Activated CD4-positive, alpha-beta T cell treated with anti-CD3 and anti-CD28 coated beads, Interleukin-10, Interleukin-2, amounts not matched to agents 100 ng/mL and 50 ng/mL, durations not matched to agents 16 hours and 8 hours (primary cell): ENCODE data around the gene RAP1B.
A peak's percentile ranks its signal among the peaks of the same experiment; 100 is the strongest.

ENCODE experiments used
- DNase-seq: peaks from one replicate; pipeline ENCODE4 v3.0.0-alpha.2; 2020

RAP1B gene

DNA sequence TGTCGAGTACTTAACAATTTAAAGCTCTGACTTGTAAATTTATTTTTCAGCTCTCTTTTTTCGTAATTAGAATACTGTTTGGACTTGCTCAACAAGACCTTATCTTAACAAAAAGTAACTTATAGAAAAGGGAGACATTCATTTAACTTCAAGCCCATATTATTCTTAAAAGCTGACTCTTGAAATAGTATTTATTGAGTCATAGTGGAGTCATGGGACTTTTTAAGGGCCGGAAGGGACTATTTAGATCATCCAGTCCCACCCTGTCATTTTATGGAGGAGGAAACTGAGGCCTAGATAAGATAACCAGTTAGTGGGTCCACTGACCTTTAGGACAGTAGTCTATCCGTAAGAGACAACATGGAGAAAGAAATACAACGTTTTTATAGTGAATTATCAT is 1.5 kb downstream of the RAP1B start:
- peak; percentile 55 for DNase-seq

DNA sequence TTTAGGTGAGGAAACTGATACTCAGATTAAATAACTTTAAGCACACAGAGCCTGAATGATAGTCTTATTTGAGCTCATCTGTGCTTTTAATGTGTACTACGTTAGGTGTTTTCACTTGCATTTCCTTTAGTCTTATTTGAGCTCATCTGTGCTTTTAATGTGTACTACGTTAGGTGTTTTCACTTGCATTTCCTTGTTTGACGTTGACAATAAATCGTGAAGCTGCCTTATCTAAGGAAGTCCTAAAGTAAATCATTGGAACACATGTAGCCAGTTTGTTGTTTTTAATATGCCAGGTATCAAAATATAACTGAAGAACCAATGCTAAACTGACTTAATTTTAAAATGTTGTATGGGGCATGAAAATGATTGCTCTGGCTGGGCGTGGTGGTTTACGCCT is 2.0 kb downstream of the RAP1B start:
- DNase-seq: peak; percentile 38

DNA sequence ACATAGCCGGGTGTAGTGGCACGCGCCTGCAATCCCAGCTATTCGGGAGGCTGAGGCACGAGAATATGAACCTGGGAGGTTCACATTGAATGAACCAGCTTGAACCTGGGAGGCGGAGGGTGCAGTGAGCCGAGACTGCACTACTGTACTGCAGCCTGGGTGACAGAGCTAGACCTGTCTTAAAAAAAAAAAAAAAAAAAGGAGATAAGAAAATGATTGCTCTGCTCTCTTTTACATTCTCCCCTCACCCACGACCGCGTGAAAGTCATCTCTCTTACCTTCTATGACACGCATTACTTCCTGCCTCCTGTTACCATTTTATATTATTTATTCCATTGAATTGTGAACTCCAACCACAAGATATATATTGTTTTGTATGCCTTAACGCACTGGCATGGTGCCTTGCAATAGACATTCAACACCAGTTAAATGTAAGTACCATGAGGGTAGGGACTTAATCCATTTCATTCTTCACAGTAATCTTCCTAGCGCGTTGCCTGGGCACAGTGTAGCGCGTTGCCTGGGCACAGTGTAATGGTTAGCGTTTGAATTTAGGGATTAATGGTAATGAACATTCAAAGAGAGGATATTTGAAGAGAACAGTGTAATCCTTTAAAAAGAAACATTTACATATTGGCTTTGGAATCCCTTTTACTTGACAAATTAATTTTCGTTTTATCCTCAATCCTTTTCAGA is 2.7 kb downstream of the RAP1B start:
- peak; percentile 38 for DNase-seq

DNA sequence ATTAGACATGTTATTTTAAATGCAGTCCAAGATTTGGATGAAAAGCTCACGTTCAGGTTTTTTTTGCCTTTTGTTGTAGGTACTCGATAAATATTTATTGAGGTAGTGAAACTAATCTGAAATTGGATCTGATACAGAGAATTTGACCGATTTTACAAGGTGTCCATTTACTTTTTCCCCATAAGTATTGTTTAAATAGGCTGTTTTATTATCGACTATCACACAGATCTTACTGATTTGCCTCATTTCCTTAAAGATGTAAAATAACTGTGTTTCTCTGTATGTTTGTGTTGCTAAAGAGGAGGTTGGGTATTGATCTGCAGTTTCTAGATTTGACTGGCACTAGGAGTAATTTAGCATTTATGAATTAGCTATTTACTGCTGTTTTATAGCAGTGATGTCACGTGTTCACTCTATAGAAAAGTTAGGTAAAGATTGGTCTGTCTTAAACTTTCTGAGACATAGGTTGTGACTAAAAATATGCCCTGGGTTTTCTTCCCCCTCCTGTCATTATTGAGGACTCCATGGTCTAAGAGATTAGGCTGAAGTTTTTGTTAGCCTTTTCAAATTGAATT is 3.5 kb downstream of the RAP1B start:
- DNase-seq: peak; percentile 61

DNA sequence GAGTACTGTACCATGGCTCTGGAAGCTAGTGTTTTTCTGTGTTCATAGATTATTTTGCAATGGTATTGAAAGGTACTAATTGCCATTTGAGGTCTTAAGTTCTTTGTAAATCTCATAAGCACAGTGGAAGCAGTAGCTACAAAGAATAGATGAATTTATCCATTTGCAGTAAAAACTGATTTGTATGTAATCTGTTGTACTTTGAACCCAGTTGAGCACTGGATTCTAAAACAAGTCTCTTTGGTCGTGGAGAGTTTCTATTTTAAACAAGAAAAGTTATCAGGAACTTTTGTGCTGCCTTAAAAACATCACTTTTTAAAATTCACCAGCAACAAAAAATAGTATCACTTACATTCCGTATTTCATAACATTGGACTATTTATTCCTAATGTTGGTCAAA is 4.1 kb downstream of the RAP1B start:
- DNase-seq: no peak

DNA sequence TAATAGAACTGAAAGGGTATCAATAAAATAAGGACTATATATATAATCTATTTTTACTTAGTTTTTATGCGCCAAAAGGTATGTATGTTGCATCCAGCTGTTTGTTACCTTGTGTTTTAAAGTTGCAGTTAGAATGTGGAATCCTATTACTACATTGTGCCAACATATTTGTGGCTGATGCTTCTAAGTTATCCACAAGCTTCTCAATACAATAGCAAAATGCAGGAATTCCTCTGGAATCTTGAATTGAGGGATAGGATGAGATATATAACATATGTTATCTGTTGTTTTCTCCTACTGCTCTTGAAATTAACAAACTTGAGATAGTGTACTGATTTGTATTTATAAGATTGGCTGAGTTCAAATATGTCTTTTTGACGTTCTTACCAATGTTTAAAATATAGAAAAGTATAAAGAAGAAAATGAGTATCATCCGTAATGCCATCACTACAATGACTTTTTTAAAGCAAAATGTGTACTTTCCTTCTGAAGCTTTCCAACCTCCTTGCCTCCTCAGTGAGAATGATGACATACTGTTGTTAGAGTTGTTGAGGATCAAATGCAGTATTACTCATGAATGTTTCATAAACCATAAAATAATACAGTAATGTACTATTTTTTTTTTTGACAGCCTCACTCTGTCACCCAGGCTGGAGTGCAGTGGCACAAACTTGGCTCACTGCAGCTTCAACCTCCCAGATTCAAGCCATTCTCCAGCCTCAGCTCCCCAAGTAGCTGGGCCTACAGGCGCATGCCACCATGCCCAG is 6.6 kb downstream of the RAP1B start:
- DNase-seq: peak; percentile 35

DNA sequence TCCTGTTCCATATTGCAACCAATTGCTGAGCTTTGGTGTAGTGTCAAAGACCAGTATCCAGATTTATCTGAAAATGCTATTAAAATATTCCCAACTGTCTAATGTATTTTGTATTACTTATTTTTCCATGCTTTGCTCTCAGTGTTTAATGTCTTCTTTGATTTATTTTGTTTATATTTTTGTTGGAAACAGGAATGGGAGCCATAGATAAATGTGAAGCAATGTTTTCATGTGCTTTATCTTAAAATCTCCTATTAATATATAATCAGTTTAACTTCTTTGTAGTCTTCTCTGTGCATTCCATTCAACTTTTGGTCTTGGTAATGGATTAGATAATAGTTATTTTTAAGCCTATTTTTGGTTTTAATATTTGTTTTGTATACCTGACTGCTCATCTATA is 8.8 kb downstream of the RAP1B start:
- no peak for DNase-seq

DNA sequence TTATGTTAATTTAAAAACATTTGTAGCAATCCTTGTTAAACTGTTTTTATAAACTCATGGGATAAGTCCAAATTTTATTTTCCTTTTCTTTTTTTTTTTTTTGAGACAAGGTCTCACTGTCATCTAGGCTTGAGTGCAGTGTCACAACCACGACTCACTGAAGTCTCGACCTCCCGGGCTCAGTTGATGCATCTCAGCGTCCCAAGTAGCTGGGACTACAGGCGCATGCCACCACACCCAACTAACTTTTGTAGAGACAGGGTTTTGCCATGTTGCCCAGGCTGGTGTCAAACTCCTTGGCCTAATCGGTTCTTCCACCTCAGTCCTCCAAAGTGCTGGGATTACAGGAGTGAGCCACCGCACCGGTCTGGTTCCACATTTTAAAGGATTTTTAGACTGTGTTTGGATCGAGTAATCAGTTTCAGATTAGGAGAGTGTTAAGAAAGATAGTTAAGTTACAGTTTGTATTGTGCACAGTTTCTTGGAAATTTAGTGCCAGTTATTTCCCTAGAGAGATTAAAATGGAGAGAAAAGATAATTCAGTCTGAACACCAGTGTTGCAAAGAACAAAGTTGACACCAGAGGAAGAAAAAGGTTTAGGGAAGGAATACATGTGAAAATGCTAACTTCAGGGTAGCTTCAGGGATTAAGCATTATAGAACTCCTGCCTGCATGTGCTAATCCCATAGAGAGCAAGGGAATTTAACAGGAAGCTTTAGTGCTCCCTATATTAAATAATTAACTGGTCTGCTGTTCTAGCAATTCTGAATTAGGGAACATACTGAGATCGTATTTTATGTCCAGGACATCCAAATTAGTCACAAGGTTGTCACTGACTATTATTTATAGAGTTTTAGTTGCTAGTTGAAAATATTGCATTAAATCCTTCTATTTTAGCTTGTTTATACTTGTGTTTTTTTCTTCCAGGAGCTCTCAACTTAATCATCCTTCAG is 10.1 kb downstream of the RAP1B start:
- DNase-seq: no peak

DNA sequence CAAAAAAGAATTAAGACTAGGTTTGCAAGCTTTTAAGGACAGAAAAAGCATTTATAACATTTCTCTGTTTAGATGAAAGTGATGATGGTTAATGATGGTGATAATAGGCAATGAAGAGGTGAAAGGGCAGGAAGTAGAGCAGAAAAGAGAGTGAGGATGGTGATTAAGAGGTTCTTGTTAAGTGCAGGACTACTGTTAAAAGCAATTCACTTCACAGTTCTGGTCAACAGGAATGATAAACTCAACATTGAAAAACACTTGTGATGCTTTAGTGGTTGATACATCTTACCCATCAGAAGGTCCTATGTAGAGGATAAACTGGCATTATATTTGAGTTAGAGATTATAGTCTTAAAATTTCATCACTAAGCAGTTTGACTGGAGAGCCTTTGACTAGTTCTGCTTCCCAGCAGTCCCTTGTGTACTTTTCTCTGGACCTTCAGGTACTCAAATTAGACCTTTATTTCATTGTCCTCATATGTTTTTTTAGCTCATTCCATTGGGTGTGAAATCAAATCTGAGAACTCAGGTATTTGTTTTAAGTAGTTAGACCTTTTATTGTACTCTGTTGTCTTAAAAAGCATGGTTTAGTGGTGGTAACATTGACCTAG is 10.9 kb downstream of the RAP1B start:
- DNase-seq: no peak

DNA sequence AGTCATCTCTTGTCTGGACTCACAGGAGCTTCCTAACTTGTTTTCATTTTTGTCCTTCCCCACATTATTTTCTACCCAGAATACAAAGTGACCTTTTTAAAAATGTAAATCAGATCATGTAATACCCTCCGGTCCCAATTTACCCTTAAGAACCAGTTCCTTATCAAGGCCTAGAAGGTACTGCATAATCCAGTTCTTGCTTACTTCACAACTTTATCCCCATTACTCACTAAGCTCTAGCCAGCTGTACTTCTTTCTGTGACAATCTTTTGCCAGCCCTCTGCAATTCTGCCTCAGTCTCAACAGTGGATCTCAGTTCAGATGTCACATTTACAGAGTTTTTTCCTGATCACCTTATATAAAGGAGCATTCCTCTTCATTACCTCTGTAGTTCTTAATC is 11.6 kb downstream of the RAP1B start:
- no peak for DNase-seq

DNA sequence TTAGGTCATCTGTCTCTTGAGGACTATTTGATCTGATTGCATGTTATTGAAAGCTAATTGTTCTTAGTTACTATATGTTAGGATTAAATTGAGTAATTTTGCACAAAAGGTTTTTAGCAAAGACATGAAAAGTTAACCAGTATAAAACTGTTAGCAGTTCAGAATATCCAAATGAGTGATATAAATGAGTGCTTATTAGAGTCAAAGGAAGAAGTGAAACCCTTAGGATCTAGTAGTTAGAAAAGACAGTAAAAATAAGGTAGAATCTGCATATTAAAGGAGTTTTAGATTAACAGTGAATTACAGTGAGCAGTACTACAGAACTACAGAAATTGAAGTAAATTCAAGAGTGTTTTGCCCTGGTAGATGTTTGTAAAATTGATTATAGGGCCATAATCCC is 12.4 kb downstream of the RAP1B start:
- no peak for DNase-seq

DNA sequence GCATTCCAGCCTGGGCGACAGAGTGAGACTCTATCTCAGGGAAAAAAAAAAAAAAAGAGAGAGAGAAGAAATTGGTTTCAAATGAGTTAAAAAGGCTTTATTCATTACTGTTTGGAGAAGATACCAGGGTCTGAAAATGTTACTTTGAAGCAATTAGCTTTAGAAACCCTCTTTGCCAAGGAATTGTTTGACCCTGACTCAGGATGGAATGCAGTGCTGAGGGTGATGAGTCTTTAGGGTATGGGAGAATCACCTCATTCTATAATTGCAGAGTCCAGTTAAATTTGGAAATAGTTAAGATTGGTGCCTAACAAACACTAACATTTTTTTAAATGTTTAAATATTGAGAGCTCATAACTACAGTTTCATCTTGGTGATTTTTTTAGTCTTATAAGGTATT is 13.3 kb downstream of the RAP1B start:
- no peak for DNase-seq

DNA sequence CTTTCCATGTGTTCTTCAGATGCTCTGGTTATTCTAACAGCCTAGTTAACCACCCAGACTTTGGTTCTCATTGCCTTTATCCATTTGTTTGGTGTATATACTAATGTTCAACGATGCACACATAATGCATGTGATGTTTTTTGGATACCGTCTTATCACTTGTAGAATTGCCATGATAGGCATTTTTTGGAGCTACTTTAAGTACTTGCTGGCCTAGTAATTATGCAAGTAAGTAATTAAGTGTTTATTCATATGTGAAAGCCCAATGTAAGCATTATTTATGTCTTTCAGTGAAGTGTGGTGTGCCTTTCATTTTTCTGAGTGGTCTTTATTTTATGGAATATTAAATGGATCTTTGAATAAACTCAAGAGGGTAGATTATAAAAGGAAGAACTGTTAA is 14.2 kb downstream of the RAP1B start:
- no peak for DNase-seq

DNA sequence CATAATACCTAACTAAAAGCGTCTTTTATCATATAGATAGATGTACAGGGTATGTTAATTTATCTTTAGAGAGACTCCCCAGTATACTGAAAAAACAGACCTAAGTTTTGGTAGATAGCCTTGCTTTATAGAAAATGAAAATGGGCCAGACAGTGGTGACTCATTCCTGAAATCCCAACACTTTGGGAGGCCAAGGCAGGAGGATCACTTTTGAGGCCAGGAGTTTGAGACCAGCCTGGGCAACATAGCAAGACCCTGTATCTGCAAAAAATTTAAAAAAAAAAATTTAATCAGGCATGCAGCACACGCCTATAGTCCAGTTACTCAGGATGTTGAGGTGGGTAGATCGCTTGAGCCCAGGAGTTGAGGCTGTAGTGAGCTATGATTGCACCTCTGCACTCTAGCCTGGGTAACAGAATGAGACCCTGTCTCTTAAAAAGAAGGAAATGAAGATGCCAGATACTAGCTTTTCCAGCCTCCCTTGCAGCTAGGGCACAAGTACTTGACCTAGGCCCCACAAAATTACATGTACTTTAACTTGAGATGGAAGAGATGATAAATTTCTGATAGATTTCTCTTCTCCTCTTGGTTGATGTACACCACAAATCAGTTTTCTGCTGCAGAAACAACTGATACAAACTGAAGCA is 17.1 kb downstream of the RAP1B start:
- no peak for DNase-seq

DNA sequence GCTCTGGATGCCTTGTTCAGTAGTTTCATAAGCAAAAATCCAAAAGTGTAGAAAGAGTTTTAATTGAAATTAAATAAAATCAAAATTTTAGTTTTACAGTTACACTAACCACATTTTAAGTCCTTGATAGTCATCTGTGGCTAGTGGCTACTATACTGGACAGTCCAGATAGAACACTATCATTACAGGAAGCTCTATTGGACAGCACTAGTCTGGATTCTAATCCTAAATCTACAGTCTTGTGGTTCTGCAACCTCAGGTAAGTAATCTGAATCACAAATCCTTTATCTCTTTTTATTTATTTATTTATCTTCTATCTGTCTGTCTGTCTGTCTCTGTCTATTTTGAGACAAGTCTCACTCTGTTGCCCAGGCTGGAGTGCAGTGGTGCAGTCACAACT is 18.0 kb downstream of the RAP1B start:
- no peak for DNase-seq

DNA sequence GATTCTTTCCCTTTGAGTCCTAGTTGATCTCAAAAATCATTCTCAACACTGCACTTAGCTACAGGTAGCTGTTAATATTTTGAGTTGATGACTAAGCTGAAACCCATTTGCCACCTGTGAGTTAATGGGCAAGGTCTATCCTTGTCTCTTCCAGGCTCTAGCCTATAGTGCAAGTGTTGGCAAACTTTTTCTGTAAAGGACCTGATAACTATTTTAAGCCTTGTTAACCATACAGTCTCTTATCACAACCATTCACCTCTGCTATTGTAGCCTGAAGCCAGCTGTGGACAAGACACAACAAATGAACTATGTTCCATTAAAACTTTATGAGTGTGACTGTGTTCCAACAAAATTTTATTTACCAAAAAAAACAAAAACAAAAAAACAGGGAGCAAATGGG is 19.4 kb downstream of the RAP1B start:
- DNase-seq: no peak

DNA sequence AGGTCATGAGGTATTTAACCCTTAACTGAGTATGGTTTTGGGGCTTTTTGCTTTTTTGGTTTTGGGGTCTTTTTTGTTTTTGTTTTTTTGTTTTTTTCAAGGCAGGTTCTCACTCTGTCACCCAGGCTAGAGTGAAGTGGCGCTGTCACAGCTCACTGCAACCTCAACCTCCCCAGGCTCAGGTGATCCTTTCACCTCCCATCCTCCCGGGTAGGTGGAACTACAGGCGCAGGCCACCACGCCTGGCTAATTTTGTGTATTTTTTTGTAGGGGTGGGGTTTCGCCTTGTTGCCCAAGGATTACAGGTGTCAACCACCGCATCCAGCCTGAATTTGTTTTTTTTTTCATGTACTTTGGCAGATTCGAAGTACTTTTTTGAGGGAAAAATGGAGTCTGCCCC is 19.9 kb downstream of the RAP1B start:
- DNase-seq: no peak

DNA sequence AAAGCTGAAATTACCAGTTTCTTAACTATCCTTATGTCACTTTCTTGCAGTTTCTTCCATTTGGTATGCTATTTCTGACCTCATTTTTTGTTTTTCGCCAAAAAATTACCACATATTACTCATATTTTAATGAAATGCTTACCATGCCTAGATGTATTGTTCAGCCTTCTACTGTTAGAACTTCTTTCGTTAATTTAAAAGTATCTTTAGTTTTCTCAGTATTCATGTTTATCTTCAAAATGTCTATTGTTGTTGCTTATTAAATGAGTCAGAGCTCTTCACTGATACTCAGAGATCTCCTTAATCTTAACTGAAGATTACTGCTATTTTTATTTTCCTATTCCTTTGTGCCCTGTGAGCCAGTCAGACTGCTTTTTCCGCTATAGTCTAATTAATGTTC is 20.5 kb downstream of the RAP1B start:
- no peak for DNase-seq

DNA sequence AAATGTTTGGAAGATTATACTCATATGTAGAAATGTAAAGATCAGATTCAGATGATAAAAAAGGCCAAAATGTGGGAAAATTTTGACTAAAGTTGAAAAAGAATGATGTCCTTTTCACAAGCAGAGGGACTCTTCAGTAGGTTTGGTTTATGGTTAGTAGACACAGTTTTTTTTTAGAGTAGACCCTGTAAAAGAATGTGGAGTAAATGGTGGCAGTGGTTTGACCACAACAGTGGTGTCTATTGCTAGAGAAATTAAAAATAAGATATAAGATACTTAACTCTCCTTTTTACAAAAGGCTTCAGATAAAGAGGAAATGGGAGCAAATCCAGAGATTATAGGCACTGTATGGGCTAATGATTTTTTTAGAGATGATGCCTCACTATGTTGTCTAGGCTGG is 21.8 kb downstream of the RAP1B start:
- DNase-seq: no peak

DNA sequence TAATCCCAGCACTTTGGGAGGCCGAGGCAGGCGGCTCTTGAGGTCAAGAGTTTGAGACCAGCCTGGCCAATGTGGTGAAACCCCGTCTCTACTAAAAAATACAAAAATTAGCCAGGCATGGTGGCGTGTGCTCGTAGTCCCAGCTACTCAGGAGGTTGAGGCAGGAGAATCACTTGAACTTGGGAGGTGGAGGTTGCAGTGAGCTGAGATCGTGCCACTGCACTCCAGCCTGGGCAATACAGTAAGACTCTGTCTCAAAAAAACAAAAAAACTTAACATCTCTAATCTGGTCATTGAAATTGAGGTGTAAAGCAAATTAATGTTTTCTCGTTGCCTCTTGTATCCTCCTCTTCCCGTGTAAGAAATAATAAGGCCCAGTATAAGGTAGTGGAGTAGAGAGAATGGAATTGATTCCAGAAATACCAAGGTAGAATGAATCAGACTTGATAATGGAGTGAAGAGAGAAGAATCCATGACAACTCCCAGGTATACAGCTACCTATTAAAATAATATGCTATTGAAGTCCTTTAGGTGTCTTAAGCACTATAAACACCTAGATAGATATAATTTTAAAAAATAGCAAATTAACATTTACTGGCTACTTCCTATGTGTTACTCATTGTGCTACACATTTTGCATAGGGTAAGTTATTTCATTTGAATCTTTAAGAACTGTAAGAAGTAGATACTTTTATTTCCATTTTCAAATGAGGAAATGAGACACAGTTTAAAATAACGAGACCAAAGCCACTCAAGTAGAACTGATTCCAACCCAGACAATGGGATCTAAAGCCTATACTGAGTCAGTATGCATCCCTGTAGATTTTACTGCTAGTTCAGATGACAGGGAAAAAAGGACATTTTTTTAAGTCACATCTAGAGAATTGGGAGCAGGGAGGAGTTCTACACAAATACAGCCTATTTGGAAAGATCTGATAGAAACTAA is 23.2 kb downstream of the RAP1B start:
- DNase-seq: no peak

DNA sequence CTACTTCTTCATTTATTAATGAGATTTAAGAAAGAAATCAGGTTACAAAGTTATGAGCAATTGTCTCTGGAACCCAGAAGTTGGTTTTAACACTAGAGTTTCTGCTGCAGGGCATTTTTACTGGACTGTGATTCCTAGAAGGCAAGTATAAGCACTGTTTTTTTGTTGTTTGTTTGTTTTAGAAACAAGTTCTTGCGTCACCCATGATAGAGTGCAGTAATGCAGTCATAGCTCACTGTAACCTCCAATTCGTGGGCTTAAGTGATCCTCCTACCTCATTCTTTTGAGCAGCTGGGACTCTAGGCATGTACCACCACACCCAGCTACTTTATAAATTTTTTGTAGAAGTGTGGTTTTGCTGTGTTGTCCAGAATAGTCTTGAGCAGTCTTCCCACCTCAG is 25.6 kb downstream of the RAP1B start:
- no peak for DNase-seq
